Renal pelvis (tissue), 4 donors: ENCODE measurements around the gene UBA1. TPM values are rescaled to one million over a fixed set of nuclear protein-coding genes. Genes with fewer than 3 reads are reported as not detected.

Experiments
- DNase-seq: peaks from one replicate; pipeline ENCODE4 v3.0.0-alpha.2; 2013
- polyA plus RNA-seq, 3 donors: library from polyadenylated mRNA; unstranded; fragments of 120-200 nt; gene quantifications; one replicate each; pipeline ENCODE4 v1.2.1, GENCODE V29; 2013; ENCODE audit not compliant: insufficient read length in 3 of 3

Gene UBA1
- polyA plus RNA-seq, 3 donors = 238 to 317 (median 302) TPM

GRCh38 chrX:47184486-47184885 lies 9.1 kb upstream of the UBA1 start:
- no peak for DNase-seq

GRCh38 chrX:47185241-47185640 lies 8.4 kb upstream of the UBA1 start:
- DNase-seq = no peak

- DNase-seq = no peak
These were observed 7.4 kb upstream of the UBA1 start for GRCh38 chrX:47186096-47186740.

GRCh38 chrX:47187106-47187677 lies 6.4 kb upstream of the UBA1 start:
- DNase-seq = no peak

- DNase-seq = no peak
These were observed 3.7 kb upstream of the UBA1 start for GRCh38 chrX:47189906-47190305.

GRCh38 chrX:47190445-47191269 lies 3.0 kb upstream of the UBA1 start:
- peak; percentile 87 for DNase-seq

- DNase-seq = no peak
These were observed 2.3 kb upstream of the UBA1 start for GRCh38 chrX:47191331-47191730.

GRCh38 chrX:47191806-47192401 lies 1.7 kb upstream of the UBA1 start:
- no peak for DNase-seq

- no peak for DNase-seq
These were observed 662 bp downstream of the UBA1 start for GRCh38 chrX:47194194-47194787.

GRCh38 chrX:47196098-47196497 lies 2.5 kb downstream of the UBA1 start:
- no peak for DNase-seq

- DNase-seq = no peak
These were observed 3.9 kb downstream of the UBA1 start for GRCh38 chrX:47197526-47197925.

GRCh38 chrX:47198026-47198686 lies 4.5 kb downstream of the UBA1 start:
- no peak for DNase-seq

- DNase-seq = no peak
These were observed 5.1 kb downstream of the UBA1 start for GRCh38 chrX:47198687-47199080.

- DNase-seq = no peak
These were observed 5.7 kb downstream of the UBA1 start for GRCh38 chrX:47199286-47199685.

GRCh38 chrX:47200385-47201150 lies 6.9 kb downstream of the UBA1 start:
- no peak for DNase-seq

GRCh38 chrX:47201345-47201944 lies 7.8 kb downstream of the UBA1 start:
- DNase-seq = no peak

- DNase-seq = no peak
These were observed 8.7 kb downstream of the UBA1 start for GRCh38 chrX:47202316-47202715.

GRCh38 chrX:47202877-47203276 lies 9.2 kb downstream of the UBA1 start:
- DNase-seq = no peak

- no peak for DNase-seq
These were observed 11.3 kb downstream of the UBA1 start for GRCh38 chrX:47204970-47205369.

GRCh38 chrX:47206316-47206715 lies 12.7 kb downstream of the UBA1 start:
- no peak for DNase-seq

GRCh38 chrX:47208108-47208507 lies 14.5 kb downstream of the UBA1 start:
- DNase-seq = no peak
